COLO668 (cell line): ENCODE data around the gene FILIP1L.

Experiments
- DNase-seq: peaks from one replicate; lab custom pipeline; 2025; ENCODE audit not compliant: unreplicated experiment; lab: John Stamatoyannopoulos, UW

The FILIP1L gene

DNA sequence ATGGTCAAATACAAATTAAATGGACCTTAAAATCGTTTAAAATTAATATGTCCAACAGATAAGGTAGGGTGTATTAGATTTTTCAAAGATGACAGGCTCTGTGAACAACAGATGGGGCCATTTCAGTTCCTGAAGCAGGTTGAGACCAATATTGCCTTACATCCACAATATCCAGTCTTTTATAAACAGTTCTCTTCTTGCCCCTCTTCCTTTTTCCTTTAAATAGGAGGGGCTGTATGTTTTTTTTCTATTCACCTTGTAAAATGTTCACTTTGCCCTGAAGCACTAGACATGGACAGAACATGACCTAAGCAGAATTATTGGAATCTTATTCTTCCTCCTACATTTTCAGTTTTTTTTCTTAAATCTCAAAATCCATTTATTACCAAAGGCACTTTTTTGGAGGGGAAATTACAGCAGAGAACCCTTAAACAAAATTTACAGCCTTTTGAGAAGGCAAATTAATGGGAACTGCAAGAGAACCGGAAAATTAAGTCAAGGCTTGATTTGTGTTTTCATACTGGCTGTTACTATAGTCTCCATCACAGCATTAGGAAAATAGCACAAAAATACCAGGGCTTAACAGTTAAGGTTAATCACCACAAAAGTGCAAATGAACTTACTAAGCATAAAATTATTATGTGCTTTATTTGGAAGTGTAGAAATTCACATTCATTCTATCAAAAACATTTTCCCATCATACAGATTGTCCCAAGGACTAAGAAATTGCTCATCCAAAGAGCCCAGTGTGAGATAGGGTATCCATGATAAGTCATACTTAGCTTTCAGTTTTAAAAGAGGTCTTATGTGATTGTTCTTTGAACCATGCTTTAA is 240.8 kb downstream of the FILIP1L start:
- no peak for DNase-seq

DNA sequence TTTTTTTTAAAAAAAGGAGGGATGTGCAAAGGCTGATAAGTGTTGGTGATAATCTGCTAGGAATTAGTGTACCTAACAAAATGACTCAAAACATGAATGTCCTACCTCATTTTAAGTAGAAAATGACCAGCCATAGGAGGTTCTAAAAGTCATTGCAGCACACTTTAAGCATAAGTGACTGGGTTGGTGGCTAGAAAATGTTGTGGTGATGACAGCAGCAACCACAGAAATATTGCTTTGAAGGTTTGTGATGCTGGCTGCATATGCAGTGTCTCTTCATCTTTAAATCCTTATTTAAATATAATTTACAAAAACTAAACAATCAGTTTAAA is 241.4 kb downstream of the FILIP1L start:
- DNase-seq, result no peak

DNA sequence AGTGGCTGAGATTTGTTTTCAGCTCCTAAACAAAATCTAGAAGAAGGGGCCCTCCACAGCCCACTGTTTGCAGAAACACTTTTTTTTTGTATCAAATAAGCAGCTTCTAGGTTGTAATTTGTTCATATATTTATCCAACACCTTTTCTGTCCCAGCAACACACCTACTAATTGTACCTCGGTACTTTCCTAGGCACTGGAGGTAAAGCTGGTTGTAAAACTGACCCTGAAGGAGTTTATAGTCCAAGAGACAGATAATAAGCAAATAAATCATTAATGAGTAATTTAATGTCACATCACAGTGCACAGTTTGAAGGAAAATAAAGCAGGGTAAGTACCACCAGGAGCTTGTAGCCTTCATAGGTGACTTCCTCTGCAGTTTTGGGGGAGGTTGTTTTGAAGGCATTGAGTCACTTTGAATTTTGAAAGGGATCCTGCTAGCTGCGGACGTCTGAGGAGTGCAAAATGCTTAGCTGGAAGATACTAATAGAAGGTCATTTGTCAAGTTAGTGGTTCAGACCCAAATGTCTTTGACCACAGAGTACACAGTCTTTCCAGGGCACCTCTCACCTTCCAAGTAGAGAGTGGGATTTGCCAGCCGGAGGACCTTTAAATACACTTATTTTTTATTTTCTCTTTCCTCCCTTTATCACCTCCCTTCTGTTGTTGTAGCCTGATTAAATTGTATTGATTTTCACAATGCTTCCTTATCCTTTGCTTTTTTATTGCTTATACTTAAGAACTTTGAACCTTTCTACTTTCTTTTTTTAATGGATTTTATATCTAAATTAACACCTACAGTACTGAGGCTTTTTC is 242.9 kb downstream of the FILIP1L start:
- DNase-seq, result no peak

DNA sequence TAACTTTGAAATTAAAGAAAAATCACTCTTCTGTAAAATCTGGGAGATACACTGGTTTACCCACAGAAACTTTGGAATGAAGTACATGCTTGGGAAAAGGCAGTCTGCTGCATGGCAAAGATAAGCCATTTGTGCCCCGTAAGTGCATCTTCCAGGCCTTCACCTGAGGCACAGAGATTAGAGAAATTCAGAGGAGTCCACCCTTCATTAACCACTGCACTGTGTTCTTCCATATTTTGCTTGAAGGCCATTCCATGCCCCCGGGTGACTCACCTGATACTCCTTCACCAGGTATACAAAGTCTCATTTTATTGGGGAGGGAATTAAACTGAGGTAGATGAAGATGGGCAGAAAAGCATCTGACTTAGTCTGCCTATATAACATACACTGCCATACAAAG is 243.6 kb downstream of the FILIP1L start:
- DNase-seq, result no peak

DNA sequence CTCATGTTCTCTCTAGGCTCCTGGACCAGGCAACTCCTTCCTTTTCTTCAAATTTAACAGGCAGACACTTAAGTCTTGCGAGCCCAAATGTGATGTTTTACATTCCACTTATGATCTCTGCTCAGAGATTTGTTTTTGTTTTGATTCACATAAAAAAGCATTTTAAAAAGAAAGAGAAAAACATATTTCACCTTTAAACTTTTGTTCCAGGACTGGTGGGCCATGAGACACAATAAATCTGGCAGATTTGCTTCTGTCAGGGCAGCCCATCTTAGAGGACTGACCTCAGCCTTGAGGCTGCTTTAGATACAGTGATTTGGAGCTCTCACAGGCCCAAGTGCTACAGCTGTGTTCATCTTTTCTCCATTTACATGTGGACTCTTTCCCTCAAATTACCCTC is 244.7 kb downstream of the FILIP1L start:
- DNase-seq, result no peak

DNA sequence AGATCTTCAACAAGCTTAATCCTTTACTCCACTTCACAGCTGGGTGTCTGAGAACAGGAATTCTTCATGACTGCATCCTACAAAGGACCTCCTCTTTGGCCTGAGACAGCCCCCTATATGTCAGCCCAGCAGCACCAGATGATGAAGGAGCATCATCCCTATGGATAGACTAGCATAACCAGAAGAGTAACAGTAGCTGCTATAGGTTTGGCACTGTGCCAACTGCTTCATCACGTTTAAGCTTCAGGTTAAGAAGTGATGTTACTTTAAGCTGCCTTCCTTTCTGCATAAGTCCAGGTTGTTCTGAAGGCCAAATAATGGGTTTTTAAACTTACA is 246.0 kb downstream of the FILIP1L start:
- DNase-seq, result peak; percentile 17

DNA sequence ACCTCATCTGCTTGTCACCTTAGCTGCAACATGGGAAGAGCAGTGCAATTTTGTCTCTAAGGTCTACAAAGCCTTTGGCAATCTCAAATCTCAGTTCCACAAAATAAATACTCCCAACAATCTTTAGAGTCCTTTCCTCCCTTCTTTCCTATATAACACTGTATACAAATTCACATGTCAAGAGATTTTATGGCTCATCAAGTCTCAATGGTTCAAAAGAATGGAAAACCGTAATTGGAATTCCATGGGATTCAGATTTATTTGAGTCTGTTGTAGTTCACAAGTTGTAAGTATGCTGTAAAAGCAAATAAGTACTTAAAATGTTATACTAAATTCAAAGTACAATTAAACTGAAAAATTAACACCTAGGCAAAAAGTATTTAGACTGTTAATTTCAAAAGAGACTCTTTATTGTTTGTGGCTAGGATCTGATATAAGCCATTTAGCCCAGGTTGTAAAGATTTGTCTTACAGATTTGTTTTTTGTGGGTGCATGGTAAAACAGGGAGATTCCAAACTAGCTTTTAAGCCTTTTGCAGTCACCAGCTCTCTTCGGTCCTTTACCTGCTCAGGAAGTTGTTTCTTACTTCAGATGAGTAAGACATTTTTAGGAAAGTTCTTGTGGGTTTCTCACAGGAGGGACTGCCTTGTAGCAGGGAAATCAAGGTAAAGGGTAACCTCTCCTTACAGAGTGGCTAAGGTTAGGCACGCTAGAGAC is 246.5 kb downstream of the FILIP1L start:
- DNase-seq, result no peak

DNA sequence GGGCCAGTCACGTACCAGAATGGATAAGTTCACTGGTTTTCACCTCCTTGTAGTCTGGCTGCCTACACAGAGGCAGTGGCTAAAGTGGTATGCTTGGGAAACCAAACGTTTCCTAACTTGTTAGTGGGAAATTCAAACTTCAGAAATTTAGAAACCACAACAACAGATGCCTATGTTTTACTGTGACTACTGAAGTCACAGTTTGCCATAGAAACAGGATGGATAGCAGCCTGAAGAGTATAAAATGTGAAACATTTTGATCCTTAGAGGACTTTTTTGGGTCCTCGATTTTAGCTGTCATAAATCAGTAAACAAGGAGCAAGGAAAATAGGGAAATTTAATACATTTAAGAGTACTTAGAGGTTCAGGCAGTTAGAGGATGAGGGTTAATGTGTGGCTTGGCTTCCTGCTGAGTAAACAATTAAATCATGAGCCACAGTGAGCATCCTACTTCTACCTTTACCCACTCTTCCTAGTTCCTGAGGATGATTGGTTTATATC is 248.0 kb downstream of the FILIP1L start:
- DNase-seq, result no peak

DNA sequence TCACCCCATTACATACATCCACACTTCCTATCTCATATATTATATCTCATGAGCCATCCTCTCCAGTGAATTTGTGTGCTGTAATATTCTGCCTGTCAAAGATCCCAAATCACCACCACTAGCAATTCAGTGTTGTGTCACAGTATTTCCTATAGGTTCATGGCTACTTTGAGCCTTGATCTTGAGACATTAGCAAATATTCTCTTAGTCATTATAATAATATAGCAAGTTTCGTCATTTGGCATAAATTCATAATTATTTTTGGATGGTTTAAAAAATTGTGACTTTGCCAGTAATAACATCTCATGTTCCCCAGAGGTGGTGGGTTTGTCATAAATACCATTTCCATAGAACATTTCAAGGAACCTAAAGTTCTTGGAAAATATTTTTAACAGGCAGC is 249.0 kb downstream of the FILIP1L start:
- no peak for DNase-seq

DNA sequence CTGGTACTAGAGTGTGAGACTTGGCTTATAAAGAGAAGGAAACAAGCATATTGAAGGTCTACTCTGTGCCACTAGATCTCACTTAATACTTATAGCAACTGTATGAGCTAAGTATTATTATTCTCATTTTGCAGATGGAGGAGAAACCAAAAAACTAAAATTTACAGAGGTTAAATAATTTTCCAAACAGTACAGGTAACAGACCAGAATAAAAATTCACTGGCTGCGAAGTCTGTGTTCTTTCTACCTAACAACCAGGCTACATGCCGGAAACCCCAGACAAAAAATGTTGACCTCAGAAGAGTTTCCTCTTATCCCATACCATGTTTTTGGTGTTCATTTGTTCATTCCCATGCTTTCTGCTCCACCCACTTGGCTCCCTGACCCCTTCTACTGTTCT is 250.0 kb downstream of the FILIP1L start:
- no peak for DNase-seq

DNA sequence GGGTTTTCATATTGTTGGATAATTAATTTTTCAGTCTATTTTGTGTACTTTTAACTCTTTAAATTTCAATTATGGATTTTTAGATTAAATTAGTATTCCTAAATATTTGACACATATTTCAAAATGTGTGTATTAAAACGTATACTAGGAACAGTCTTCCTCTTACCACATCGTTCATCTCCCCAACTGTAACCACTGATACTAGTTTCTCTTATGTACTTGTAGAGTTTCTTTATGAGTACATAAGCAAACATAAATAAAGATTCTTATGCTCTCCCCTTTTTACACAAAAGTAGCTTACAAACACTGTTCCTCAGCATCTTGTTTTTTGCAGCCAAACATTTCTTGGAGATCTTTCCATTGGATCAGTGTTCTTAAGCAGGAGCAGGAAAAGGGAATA is 250.7 kb downstream of the FILIP1L start:
- DNase-seq, result no peak

DNA sequence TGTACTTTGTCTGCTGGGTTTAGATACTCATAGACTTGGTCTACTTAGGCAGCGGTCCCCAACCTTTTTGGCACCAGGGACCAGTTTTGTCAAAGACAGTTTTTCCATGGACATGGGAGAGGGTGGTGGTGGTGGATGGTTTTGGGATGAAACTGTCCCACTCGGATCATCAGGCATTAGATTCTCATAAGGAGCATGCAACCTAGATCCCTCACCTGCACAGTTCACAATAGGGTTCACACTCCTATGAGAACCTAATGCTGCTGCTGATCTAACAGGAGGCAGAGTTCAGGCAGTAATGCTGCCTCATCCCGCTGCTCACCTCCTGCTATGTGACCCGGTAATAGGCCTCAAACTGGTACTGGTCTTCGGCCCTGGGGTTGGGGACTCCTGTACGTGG is 251.3 kb downstream of the FILIP1L start:
- DNase-seq, result no peak

DNA sequence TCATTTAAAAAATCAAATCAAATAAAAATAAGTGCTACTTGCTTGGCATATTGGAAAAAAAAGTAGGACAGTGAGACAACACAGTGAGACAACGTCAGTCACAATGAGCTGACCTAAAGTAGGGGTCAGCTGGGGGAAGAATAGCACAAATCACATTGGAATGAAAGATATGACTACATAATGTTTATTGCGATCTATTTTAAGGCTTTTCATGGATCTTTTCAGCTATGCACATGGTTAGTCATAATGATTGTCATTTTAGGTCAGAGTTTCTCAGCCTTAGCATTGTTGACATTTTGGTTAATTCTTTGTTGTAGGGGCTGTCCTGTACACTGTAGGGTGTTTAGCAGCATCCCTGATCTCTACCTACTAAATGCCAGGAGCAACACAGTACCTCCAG is 252.1 kb downstream of the FILIP1L start:
- no peak for DNase-seq

DNA sequence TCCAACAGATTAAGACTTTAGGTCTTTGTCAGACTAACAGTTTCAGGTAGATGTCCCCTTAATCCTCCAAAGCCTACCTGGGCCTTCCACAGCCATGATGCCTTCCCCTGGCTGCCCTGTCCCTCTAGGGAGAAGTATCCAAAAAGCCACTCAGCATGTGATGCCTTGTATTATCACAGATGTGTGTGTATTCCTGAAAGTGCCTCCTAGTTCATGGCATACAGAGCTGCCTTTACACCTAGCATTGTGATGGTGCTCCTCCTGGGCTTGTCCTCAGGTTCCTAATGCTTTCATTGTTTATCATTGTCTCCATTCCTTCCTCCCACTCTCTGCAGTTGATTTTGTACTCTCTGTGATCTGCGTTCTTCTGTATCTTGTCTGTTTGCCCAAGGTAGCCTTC is 253.1 kb downstream of the FILIP1L start:
- DNase-seq, result no peak

DNA sequence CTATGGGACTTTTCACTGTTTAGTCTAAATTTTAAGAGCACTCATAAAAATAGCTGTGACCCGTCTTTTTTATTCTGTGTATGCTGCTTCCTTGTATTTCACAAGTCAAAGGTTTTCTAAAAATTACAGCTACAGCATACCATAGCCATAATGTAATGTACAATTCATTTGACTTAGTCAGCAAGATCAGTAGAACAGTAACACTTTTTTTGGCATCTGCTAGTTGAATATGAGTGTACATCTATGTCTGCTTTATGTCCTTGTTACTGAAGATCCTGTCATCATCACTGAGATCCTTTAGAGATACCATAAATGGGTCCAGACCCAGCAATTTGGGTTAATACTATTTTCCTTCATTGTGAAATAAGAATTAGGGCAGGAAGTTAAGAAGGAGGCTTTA is 254.5 kb downstream of the FILIP1L start:
- DNase-seq, result no peak

DNA sequence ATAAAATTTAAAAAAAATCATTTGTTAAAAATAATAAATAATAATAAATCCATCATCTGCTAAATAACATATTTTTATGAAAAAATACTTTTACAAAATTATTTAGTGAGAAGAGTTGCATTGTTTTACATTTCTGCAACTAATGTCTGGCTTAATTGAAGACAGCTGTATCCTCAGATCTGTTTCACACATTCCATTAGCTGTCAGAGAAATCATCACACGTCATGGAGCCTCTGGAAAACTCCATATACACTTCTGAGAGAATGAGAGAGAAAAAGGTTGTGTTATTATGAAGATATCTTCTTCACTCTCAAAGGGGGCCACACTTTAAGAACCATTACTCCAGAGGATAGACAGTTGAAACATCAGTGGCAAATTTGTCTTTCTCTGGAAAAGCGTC is 255.8 kb downstream of the FILIP1L start:
- no peak for DNase-seq

DNA sequence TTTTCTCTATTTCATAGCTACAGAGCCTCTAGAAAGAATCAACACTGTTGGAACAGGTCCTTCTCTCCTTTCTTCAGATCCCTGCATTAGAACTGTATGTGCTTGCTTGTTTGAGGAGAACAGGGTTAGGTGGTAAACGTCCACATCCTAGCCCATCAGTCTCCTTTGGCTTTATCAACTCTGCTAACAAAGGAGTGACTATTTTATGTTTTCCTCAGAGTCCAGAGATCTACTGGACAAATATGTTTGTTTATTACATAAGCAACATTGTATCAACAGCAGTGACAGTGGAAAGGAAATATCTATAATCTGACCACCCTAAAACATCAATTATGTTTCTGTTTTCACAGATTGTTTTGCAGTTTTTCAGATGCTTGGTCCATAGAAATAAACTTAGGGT is 257.0 kb downstream of the FILIP1L start:
- DNase-seq, result no peak

DNA sequence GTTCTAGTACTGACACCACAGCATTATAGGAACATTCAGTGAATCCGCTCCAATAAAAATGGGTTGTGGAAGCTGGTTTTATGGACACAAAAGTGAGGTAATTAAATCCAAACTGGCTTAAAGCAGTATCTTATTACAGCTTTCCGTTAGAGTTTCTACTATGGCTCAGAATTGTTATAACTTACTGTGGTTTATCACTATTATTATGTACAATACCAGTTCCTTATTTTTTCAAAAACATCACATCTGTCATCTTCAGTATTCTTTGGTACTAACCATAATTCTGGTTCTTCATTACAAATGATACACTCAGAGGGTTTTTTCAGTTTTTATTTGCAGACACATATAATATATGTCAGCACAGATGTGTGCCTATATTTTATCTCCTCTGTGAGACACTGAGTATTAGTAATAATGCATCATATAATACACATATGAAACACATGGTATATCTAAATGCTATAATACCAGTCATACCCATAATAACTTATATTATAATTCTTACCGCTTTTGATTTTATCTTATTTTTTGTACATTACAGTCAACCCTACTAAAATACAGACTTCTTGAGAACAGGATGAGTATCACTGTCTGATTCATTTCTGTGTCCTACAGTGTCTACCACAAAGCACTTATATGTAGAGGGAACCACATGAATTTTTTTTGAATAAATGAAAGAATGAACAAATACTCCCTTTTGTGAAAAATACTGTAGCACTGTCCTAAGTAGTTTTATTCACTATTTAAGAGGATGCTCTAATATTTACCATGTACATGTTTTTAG is 257.7 kb downstream of the FILIP1L start:
- DNase-seq, result no peak

DNA sequence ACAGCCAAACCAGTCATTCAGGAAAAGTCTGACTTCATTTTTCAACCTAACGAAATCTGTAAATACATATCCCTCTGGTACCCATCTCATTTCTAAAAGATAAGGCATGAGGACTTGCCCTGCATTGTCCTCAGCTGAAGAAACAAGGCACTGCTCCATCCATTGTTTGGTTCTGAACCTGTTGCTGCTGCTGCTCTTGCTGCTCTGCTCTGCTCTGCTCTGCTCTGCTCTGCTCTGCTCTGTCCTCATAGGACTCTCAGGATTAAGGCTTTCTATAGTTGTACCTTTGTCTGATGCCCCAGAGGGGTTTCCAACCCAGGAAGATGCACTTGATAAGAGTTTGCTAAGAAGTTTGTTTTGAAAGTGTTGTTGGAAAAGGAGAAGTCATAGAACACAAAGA is 258.4 kb downstream of the FILIP1L start:
- no peak for DNase-seq

DNA sequence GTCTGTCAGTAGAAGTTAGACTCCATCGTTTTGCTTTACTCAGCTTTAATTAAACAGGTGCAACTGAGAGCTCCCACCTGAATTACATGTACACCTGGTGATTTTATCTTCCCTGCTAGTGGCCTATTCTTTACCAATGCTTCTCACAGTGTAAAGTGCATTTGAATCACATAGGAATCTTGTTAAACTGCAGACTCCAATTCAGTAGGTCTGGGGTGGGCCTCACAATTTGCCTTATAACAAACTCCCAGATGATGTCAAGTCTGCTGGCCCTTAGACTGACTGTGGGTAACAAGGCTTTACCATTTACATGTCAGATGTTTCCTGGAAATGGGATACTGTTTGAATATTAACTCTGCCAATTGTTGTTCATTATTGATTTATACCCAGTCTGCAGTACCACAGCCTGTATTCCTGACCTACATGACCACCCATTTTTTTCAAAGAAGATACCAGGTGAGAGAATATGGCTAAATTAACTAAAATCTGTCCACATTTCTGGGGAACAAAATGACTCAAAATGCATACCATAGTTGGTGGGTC is 259.5 kb downstream of the FILIP1L start:
- DNase-seq, result peak; percentile 11

DNA sequence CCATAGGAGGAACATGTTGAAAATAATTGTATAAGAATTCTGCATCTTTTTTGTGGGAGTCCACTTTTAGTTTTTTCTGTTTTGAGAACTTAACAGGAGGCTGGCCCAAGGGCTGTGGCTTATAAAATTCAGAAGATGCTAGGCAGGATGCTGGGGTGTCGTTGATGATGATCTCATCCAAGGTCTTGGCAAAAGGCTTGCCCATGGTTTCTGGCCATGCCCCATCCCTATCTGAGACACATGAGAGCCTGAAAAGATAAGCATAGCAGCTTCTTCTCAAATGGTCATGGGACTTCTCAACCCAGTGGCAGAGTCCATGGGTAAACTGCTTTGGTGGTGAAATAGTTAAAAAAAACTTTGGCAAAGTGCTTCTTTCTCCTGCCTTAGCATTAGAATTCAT is 261.4 kb downstream of the FILIP1L start:
- no peak for DNase-seq
